HG03354 (cell line): Measurements from ENCODE around the gene IL20.

Experiments
- ATAC-seq: cut with Tn5 transposase; IDR thresholded peaks from one replicate; pipeline ENCODE4 v1.9.1; 2021; ENCODE audit warnings: mild to moderate bottlenecking; ENCODE audit not compliant: unreplicated experiment, poor library complexity, severe bottlenecking

The IL20 gene

DNA sequence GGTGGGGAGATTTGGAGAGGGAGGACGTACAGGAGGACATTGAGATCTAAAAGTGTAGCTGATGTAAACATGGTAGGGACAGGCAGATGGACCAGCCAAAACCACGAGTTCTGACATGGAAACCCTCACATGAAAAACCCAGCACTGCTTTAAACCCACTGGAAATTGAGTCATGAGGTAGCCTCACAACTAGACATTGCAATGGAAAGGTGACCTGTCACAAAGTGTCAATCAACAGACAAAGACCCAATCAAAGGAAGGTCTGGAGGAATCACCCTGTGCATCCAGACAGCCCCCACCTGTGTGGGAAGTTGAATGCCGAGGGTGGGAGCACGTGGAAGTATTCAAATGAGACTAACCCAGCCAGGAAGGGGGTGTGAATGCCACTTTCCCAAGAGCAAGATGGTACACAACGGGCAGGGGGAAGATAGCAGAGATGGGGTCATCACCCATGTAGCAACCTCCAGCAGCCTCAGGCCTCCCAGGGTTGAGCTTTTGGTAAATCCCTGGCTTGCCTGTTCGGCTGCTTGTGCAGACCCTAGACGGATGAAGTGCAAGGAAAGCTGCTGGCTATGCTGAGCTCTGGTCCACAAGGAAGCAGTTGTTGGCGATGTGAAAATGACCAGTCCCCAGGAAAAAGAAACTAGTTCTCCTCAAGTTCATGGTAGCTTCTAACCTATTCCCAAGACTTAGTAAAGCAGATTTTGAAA is 50.7 kb downstream of the IL20 start:
- no peak for ATAC-seq

DNA sequence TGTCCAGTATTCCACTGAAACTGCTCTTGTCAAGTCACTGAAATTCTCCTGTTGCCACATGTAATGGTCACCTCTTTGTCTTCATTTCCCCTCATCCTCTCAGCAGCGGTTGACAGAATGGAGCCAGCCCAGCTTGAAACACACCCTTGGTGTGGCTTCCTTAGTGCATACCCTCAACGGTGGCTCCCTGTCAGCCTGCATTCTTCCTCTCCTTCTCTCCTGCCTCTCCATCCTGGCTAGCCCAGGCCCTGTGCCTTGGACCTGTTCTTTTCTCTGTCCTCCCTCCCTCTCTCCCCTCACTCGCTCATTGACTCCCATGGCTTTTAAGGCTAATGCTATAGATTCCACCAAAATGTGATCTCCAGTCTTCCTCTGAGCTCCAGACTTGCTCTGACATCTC is 52.7 kb downstream of the IL20 start:
- no peak for ATAC-seq
